Mesothelial cell of epicardium (in vitro differentiated cells): ENCODE data around the gene FKBP5. TPM values are rescaled to one million over a fixed set of nuclear protein-coding genes. Genes with fewer than 3 reads are reported as not detected.

Source experiments
- DNase-seq, 2 experiments: peaks; one replicate each; pipeline ENCODE4 v3.0.0; 2021; ENCODE audit warnings: low spot score in 2 of 2; ENCODE audit not compliant: unreplicated experiment in 2 of 2
- H3K27ac Mint-ChIP-seq: 2 replicates; pipeline ENCODE4 v1.8.0; 2021; ENCODE audit warnings: mixed read lengths
- H3K27me3 Mint-ChIP-seq: 2 replicates; pipeline ENCODE4 v1.8.0; 2021; ENCODE audit warnings: low read depth, mixed read lengths
- H3K36me3 Mint-ChIP-seq: 2 replicates; pipeline ENCODE4 v1.8.0; 2021; ENCODE audit warnings: mixed read lengths
- H3K4me1 Mint-ChIP-seq: 2 replicates; pipeline ENCODE4 v1.8.0; 2021; ENCODE audit warnings: mixed read lengths
- H3K4me3 Mint-ChIP-seq: 2 replicates; pipeline ENCODE4 v1.8.0; 2021; ENCODE audit warnings: mild to moderate bottlenecking, moderate library complexity, mixed read lengths
- H3K9me3 Mint-ChIP-seq: 2 replicates; pipeline ENCODE4 v1.8.0; 2021; ENCODE audit warnings: mixed read lengths
- total RNA-seq: library from RNA; stranded (reverse); gene quantifications from 3 replicates; pipeline ENCODE4 v1.2.1, GENCODE V29; 2021
- TF ChIP-seq, protein P1 (sequence below): fragments of 200-600 bp; sonication (generic); IDR thresholded peaks from one replicate; pipeline ENCODE4 v1.5.0; 2021; ENCODE audit warnings: antibody characterized with exemption; ENCODE audit not compliant: unreplicated experiment

The FKBP5 gene
- total RNA-seq, 1 donor from 2014 or later = 7.3 TPM

DNA sequence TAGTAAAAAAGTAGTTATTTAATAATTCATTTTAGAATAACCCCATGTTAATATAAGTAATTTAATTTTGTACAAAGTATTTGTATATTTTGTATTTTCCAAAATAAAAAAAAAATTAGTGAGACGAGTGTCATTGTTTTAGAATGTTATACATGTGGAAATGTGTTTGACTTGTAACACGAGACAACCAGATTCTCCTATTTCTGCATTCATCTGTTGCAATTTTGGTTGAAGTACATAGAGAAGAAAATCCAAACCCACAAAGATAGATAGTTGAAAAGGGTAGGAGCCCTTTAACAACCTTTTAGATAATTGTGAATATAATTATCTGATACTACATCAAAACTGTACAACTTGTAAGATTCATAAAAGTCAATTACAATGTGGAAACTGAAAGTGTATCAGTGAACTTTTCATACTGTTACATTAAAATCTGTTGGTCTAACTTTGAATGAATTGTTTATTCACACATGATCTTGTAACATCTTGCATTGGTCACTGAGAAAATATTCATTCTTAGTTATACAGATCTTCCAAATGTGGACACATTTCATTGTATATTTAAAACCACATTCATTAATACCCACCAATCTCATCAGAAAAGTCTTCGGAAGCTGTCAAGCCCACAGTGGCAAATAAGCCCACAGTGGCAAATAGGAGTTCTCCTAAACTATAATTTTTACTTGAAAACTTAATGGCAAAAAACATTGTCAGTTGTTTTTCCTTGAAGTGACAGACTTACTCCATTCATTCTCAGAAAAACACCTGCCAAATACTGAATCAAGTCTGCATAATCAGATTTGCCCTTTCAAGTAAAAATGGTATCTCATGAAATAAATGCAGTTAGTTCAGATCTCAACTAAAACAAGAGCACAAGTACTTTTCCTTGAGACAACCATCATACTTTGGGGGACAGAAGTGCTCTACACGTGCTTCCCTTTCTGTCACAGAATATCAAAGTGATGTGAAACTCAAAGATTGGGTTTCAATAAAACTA is 52.8 kb downstream of the FKBP5 start:
- Mint-ChIP-seq H3K4me3 (no peak overlapping the region), H3K36me3 (peaks cover 3% of the 10 kb centered on the region), H3K9me3 (no peaks in the 10 kb centered on the region), H3K27me3 (no peaks in the 10 kb centered on the region), H3K27ac (no peak overlapping the region), H3K4me1 (peaks cover 3% of the 10 kb centered on the region)
- no peak for DNase-seq
- TF ChIP-seq, protein P1, sequence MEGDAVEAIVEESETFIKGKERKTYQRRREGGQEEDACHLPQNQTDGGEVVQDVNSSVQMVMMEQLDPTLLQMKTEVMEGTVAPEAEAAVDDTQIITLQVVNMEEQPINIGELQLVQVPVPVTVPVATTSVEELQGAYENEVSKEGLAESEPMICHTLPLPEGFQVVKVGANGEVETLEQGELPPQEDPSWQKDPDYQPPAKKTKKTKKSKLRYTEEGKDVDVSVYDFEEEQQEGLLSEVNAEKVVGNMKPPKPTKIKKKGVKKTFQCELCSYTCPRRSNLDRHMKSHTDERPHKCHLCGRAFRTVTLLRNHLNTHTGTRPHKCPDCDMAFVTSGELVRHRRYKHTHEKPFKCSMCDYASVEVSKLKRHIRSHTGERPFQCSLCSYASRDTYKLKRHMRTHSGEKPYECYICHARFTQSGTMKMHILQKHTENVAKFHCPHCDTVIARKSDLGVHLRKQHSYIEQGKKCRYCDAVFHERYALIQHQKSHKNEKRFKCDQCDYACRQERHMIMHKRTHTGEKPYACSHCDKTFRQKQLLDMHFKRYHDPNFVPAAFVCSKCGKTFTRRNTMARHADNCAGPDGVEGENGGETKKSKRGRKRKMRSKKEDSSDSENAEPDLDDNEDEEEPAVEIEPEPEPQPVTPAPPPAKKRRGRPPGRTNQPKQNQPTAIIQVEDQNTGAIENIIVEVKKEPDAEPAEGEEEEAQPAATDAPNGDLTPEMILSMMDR = no peak

DNA sequence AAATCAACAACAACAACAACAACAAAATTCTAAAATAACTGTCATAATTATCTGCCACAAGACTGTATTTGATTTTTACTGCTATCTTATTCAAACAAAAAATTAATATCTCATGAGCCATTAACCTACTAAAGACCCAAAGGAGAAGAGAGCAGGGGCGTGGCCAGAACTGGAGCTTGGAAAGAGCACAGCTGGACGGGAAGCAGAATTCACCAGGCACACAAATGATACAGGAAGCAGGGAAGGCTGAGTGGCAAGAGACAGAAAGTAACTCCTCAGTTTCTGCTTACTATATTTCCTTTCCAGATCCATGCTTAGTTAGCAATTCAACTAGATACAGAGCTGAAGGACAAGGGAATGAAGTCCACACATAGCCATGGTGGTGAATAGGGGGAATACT is 54.4 kb downstream of the FKBP5 start:
- Mint-ChIP-seq H3K4me1 (peaks cover 3% of the 10 kb centered on the region), H3K27ac (peak overlapping the region; percentile 19), H3K4me3 (no peak overlapping the region), H3K36me3 (peaks cover 3% of the 10 kb centered on the region), H3K27me3 (no peaks in the 10 kb centered on the region), H3K9me3 (no peaks in the 10 kb centered on the region)
- no peak for DNase-seq
- TF ChIP-seq, protein P1 = no peak

DNA sequence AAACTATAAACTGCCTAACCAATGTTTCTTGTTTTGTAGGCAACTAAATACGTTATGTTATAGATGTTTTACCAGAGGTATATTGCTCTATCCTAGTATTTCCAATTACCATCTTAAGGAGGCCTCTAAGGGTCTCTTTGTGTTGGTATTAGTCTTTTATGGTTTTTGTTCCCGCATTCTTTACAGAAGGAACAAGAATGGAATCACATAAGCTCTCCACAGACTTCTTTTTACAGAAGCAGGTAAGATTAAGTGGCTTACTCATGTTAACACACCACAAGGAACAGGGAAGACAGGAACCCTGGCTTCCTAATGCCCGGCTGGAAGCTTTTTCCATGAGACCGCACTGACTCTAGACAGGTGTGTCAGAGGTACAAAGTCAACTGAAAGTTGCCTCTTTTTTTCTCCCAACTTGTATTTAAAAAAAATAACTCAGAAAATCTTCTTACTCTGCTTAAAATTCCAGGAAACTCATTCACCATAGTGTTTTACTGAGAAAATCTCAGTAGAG is 55.1 kb downstream of the FKBP5 start:
- peaks cover 3% of the 10 kb centered on the region for H3K4me1 Mint-ChIP-seq
- no peak overlapping the region for H3K27ac Mint-ChIP-seq
- H3K9me3 Mint-ChIP-seq = no peaks in the 10 kb centered on the region
- TF ChIP-seq, protein P1 = no peak
- no peaks in the 10 kb centered on the region for H3K27me3 Mint-ChIP-seq
- H3K36me3 Mint-ChIP-seq = peaks cover 3% of the 10 kb centered on the region
- H3K4me3 Mint-ChIP-seq = no peak overlapping the region
- DNase-seq = no peak

DNA sequence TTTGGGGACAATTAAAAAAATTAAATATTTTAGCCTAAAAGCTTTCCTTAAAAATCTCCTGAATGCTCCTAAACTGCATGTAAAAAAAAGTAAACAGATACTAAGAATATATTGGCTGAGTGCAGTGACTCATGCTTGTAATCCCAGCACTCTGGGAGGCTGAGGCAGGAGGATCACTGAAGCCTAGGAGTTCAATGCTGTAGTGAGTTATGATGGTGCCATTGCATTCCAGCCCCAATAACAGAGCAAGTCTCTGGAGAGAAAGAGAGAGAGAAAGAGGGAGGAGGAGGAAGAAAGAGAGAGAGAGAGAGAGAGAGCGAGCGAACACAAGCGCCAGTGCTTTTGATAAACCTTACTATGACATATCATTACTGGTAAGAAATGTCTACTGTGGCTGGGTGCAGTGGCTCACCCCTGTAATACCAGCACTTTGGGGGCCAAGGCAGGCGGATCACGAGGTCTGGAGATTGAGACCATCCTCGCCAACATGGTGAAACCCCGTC is 58.8 kb downstream of the FKBP5 start:
- Mint-ChIP-seq H3K9me3 (no peaks in the 10 kb centered on the region), H3K4me3 (no peak overlapping the region), H3K36me3 (peaks cover 3% of the 10 kb centered on the region), H3K4me1 (peaks cover 3% of the 10 kb centered on the region), H3K27me3 (no peaks in the 10 kb centered on the region), H3K27ac (no peak overlapping the region)
- no peak for DNase-seq
- TF ChIP-seq, protein P1 = no peak

DNA sequence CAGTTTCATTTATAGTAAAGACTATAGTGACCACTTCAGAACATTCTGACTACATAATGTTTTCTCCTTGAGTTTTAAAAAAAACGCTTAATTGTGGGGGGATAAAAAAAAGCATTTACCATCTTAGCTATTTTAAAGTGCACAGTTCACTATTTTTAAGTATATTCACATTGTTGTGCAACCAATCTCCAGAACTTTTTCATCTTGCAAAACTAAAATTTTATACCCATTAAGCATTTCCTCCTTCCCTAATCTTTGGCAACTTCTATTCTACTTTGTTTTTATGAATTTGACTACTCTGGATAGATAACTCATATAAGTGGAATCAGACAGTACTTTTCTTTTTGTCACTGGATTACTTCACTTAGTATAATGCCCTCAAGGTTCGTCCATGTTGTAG is 62.3 kb downstream of the FKBP5 start:
- H3K27me3 Mint-ChIP-seq = no peaks in the 10 kb centered on the region
- no peaks in the 10 kb centered on the region for H3K4me1 Mint-ChIP-seq
- H3K27ac Mint-ChIP-seq = no peak overlapping the region
- H3K36me3 Mint-ChIP-seq = no peaks in the 10 kb centered on the region
- TF ChIP-seq, protein P1 = no peak
- DNase-seq = no peak
- no peaks in the 10 kb centered on the region for H3K9me3 Mint-ChIP-seq
- H3K4me3 Mint-ChIP-seq = no peak overlapping the region
